Skin of body (tissue), 1 donor: Measurements from ENCODE around the gene SLC6A1. TPM values are rescaled to one million over a fixed set of nuclear protein-coding genes. Genes with fewer than 3 reads are reported as not detected.

Source experiments
- total RNA-seq: library from RNA; depleted of rRNA; stranded (reverse); fragments of >200 nt; gene quantifications from one replicate; pipeline ENCODE4 v1.2.3, GENCODE V29; 2014

Gene SLC6A1
- total RNA-seq, 1 donor from 2014 or later, result 1.7 TPM

Other genes starting within 250 kb of the SLC6A1 start
- 0.49 TPM for gene SLC6A11, start 176.5 kb upstream of the SLC6A1 start, total RNA-seq
- 10.1 TPM for gene HRH1, start 161.7 kb downstream of the SLC6A1 start, total RNA-seq